Measurements from ENCODE around the gene ZNF185. TPM values are rescaled to one million over a fixed set of nuclear protein-coding genes. Genes with fewer than 3 reads are reported as not detected.

Gene ZNF185
- total RNA-seq, 1 donor from 2014 or later, result 2.1 TPM

- H3K36me3 Mint-ChIP-seq (ENCODE audit: low read depth, unreplicated experiment), result no peaks in the 10 kb centered on the region
- H3K27ac Mint-ChIP-seq (ENCODE audit: unreplicated experiment), result no peak overlapping the region
- no peaks in the 10 kb centered on the region for H3K9me3 Mint-ChIP-seq (ENCODE audit: unreplicated experiment)
- H3K27me3 Mint-ChIP-seq (ENCODE audit: unreplicated experiment), result peaks cover 2% of the 10 kb centered on the region
- no peak for TF ChIP-seq CTCF (IDR thresholded peaks at IDR 0.05; ENCODE audit: unreplicated experiment)
- no peak for DNase-seq (ENCODE audit: low spot score)
- peaks cover 5% of the 10 kb centered on the region for H3K4me1 Mint-ChIP-seq (ENCODE audit: unreplicated experiment)
- no peak overlapping the region for H3K4me3 Mint-ChIP-seq (ENCODE audit: unreplicated experiment)
These were observed 4.6 kb downstream of the ZNF185 start for GRCh38 chrX:152902502-152902820.

- Mint-ChIP-seq H3K4me3 (ENCODE audit: unreplicated experiment) (no peak overlapping the region), H3K4me1 (ENCODE audit: unreplicated experiment) (peaks cover 5% of the 10 kb centered on the region), H3K9me3 (ENCODE audit: unreplicated experiment) (no peaks in the 10 kb centered on the region), H3K27ac (ENCODE audit: unreplicated experiment) (no peak overlapping the region), H3K36me3 (ENCODE audit: low read depth, unreplicated experiment) (no peaks in the 10 kb centered on the region), H3K27me3 (ENCODE audit: unreplicated experiment) (peaks cover 2% of the 10 kb centered on the region)
- DNase-seq (ENCODE audit: low spot score), result no peak
- TF ChIP-seq CTCF (IDR thresholded peaks at IDR 0.05; ENCODE audit: unreplicated experiment), result no peak
These were observed 5.7 kb downstream of the ZNF185 start for GRCh38 chrX:152903589-152903988.

GRCh38 chrX:152904151-152905080 lies 6.5 kb downstream of the ZNF185 start:
- no peak overlapping the region for H3K27ac Mint-ChIP-seq (ENCODE audit: unreplicated experiment)
- peak; percentile 56 for DNase-seq (ENCODE audit: low spot score)
- H3K9me3 Mint-ChIP-seq (ENCODE audit: unreplicated experiment), result no peaks in the 10 kb centered on the region
- H3K4me3 Mint-ChIP-seq (ENCODE audit: unreplicated experiment), result no peak overlapping the region
- peak; percentile 77 for TF ChIP-seq CTCF (IDR thresholded peaks at IDR 0.05; ENCODE audit: unreplicated experiment)
- peaks cover 2% of the 10 kb centered on the region for H3K27me3 Mint-ChIP-seq (ENCODE audit: unreplicated experiment)
- no peaks in the 10 kb centered on the region for H3K36me3 Mint-ChIP-seq (ENCODE audit: low read depth, unreplicated experiment)
- H3K4me1 Mint-ChIP-seq (ENCODE audit: unreplicated experiment), result peaks cover 5% of the 10 kb centered on the region

GRCh38 chrX:152905081-152905420 lies 7.2 kb downstream of the ZNF185 start:
- no peak overlapping the region for H3K27ac Mint-ChIP-seq (ENCODE audit: unreplicated experiment)
- no peak for TF ChIP-seq CTCF (IDR thresholded peaks at IDR 0.05; ENCODE audit: unreplicated experiment)
- H3K4me3 Mint-ChIP-seq (ENCODE audit: unreplicated experiment), result no peak overlapping the region
- no peaks in the 10 kb centered on the region for H3K36me3 Mint-ChIP-seq (ENCODE audit: low read depth, unreplicated experiment)
- no peaks in the 10 kb centered on the region for H3K9me3 Mint-ChIP-seq (ENCODE audit: unreplicated experiment)
- peaks cover 5% of the 10 kb centered on the region for H3K4me1 Mint-ChIP-seq (ENCODE audit: unreplicated experiment)
- no peak for DNase-seq (ENCODE audit: low spot score)
- H3K27me3 Mint-ChIP-seq (ENCODE audit: unreplicated experiment), result peaks cover under 1% of the 10 kb centered on the region

GRCh38 chrX:152907084-152907651 lies 9.3 kb downstream of the ZNF185 start:
- no peak for TF ChIP-seq CTCF (IDR thresholded peaks at IDR 0.05; ENCODE audit: unreplicated experiment)
- Mint-ChIP-seq H3K4me3 (ENCODE audit: unreplicated experiment) (peak overlapping the region; percentile 70), H3K4me1 (ENCODE audit: unreplicated experiment) (peaks cover 3% of the 10 kb centered on the region), H3K27me3 (ENCODE audit: unreplicated experiment) (peaks cover 2% of the 10 kb centered on the region), H3K9me3 (ENCODE audit: unreplicated experiment) (no peaks in the 10 kb centered on the region), H3K36me3 (ENCODE audit: low read depth, unreplicated experiment) (no peaks in the 10 kb centered on the region), H3K27ac (ENCODE audit: unreplicated experiment) (no peak overlapping the region)
- DNase-seq (ENCODE audit: low spot score), result peak; percentile 10

Measured in endothelial cell (in vitro differentiated cells).